Measurements from ENCODE around the gene CDC34.

The CDC34 gene

DNA sequence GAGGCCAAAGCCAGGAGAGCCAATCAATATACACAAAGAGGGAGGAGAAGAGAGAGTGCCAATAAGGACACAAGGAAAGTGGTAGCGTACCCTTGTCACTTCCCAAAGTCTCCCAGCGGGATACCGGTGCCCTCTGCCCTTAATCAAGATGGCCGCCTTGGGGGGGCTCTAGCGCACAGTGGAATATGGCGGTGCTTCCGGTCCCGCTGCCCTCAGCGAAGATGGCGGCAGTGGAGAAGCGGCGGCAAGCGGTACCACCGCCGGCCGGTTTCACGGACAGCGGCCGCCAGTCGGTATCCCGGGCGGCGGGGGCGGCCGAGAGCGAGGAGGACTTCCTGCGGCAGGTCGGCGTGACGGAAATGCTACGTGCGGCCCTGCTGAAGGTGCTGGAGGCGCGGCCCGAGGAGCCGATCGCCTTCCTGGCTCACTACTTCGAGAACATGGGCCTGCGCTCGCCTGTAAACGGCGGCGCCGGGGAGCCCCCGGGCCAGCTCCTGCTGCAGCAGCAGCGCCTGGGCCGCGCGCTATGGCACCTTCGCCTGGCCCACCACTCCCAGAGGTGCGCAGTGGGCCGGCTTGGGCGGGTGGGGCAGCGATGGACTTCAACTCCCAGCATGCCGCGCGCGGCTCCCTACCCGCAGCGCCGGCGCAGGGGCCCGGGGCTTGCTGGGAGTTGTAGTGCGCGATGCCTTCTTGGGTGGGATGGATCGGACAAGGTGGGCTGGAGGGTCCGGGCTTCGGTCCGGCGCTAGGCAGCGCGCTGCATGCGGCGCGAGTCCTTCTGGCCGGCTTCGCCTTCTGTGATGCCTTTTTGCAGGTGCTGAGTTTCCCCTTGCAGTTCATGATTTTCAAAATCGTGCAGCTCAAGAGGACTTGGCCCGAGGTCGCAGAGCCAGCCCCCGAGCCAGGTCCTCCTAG is 24.0 kb upstream of the CDC34 start, which contains the start of gene TPGS1:
TPGS1 (plus strand) TSS at position 212 of the 918 bp plus-strand sequence; CDS start at position 222, 10 bp downstream.
- FAIRE-seq (no peak), DNase-seq (ENCODE audit: insufficient read length, low spot score) (peak; percentile 78)
- TF ChIP-seq POLR2A (IDR thresholded peaks at IDR 0.05; ENCODE audit: low read depth, low read length): peak; percentile 71
- no peak for TF ChIP-seq PAX5 (IDR thresholded peaks at IDR 0.05; ENCODE audit: insufficient read depth, low read length, severe bottlenecking)
- TF ChIP-seq TAF1 (IDR thresholded peaks at IDR 0.05; ENCODE audit: low read depth, low read length): peak; percentile 85
- TF ChIP-seq POLR2AphosphoS5 (IDR thresholded peaks at IDR 0.05; ENCODE audit: low read depth, low read length): peak; percentile 14; the same call in 1 of the 2 replicates

DNA sequence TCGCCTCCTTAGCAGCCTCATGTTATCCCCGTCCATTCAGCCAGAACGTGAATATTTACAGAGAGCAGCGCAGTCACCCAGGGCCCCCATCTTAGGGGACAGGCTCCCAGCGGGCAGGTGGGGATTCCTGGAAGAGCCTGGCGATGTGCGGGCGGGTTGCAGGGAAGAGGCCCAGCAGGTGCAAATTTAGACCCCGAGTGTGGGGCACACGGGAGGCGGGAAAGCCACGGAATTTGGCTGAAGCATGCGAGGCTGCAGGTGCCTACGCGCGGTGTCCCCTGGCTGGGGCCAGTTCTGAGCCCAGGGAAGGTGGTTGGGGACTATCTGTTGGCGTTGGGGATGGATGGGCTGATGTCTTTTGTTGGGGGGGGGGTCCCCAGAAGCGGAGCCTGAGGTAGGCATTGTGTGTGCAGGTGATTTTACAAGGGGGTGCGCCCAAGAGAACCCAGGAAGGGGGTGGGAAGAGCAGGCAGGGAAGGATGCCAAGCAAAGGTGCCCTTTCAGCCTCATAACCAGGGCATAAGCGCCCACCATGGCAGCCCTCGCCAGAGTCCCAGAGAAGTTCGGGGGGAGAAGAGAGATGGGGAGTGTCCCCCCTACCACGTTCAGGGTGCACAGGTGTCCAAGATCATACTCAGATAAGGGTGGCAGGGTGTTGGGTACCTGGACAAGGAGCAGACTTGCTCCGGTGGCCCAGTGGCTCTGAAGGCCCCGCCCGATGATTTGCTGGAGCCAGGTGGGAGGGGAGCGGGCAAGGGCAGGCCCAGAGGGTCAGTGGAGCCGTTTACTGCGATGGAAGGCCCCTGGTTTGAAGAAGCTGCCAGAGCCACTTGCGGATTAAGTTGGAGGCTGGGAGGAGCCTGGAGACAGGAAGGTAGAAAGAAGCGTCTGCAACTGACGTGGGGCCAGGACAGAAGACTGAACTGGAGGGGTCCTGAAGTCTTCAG is 23.1 kb upstream of the CDC34 start:
- no peak for FAIRE-seq
- TF ChIP-seq SPI1 (IDR thresholded peaks at IDR 0.05; ENCODE audit: low read depth, low read length) (no peak), PAX5 (IDR thresholded peaks at IDR 0.05; ENCODE audit: insufficient read depth, low read length, severe bottlenecking) (no peak), POU2F2 (IDR thresholded peaks at IDR 0.05; ENCODE audit: low read depth, low read length) (no peak), TAF1 (IDR thresholded peaks at IDR 0.05; ENCODE audit: low read depth, low read length) (no peak)
- no peak for DNase-seq (ENCODE audit: insufficient read length, low spot score)

GRCh38 chr19:510606-511100 is 20.9 kb upstream of the CDC34 start:
- DNase-seq (ENCODE audit: insufficient read length, low spot score) (peak; percentile 84), FAIRE-seq (peak; percentile 96)
- TF ChIP-seq PAX5 (IDR thresholded peaks at IDR 0.05; ENCODE audit: insufficient read depth, low read length, severe bottlenecking) (no peak), TAF1 (IDR thresholded peaks at IDR 0.05; ENCODE audit: low read depth, low read length) (no peak), POU2F2 (IDR thresholded peaks at IDR 0.05; ENCODE audit: low read depth, low read length) (no peak), POLR2AphosphoS5 (IDR thresholded peaks at IDR 0.05; ENCODE audit: low read depth, low read length) (no peak), POLR2A (IDR thresholded peaks at IDR 0.05; ENCODE audit: low read depth, low read length) (no peak), SPI1 (IDR thresholded peaks at IDR 0.05; ENCODE audit: low read depth, low read length) (no peak)

DNA sequence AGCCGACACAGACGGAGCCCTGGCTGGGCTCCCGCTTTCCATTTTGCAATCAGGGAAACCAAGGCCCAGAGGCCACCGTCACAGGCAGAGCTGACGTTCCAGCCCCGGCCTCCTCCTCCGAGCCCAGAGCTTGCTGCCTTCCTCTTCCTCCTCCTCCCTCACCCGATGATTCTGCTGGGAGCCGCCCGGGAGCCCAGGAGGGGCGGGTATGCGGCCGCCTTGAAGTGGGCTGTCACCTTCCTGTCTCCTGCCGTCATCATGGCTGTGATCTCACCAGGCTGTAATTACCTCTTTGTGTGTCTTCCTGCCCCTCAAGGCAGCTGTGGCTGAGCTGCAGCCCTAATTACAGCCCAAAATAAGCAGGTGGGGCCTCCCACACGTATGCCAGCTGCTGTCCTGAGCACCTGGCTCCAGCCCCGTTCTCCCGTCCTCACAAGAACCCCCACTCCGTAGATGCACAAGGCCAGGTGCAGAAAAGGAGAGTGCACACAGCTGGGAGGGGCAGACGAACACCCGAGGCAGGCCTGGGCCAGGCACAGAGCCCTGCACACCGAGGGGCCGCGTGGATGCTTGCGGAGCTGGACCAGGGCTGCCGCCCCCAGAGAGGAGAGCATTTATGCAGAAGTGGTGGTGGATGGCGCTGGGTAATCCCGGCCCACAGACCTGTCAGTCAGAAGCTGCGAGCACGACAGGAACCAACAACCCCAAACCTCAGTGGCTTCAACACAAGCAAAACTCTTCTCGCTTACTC is 20.3 kb upstream of the CDC34 start:
- FAIRE-seq (peak; percentile 80), DNase-seq (ENCODE audit: insufficient read length, low spot score) (no peak)
- TF ChIP-seq POU2F2 (IDR thresholded peaks at IDR 0.05; ENCODE audit: low read depth, low read length) (peak; percentile 83), POLR2A (IDR thresholded peaks at IDR 0.05; ENCODE audit: low read depth, low read length) (no peak; the same call in 1 of the 2 replicates), POLR2AphosphoS5 (IDR thresholded peaks at IDR 0.05; ENCODE audit: low read depth, low read length) (no peak), TAF1 (IDR thresholded peaks at IDR 0.05; ENCODE audit: low read depth, low read length) (no peak), SPI1 (IDR thresholded peaks at IDR 0.05; ENCODE audit: low read depth, low read length) (peak; percentile 49; the same call in 1 of the 2 replicates)

DNA sequence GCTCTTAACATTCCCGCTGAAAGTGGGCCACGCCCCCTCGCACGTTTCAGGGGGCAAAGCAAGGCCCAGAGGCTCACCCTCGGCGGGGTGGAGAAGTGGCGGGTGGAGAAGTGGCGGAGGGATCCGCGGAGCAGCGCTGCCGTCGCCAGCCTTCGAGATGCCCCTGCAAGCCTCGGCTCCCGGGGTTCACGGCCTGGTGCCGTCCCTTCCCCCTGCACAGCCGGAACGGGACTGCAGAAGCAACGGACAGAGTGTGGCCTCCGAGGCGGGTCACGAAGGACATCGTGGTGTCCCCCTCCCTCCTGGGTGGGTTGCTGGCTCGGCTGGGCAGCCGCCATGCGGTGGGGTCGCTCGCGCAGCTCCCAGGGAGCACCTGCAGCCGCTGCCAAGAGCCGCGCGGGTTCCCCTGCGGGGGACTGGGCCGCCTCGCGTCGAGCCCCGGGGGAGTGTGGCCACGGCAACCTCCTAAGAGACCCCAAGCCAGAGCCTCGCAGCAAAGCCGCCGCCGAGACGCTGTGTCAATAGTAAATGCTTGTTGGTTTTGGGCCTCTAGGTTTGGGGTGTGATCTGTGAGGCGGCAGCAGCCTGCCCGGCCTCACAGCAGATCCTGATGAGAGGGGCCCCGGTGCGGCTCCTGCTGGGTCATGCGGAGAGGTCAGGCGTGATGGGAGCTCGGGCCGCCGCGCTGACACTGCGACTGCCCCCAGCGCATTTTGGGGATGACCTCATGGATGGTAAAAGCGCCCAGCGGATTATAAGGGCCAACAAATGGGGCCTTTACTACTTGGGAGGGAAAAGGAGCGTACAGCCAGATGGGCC is 18.8 kb upstream of the CDC34 start:
- FAIRE-seq (no peak), DNase-seq (ENCODE audit: insufficient read length, low spot score) (no peak)
- no peak for TF ChIP-seq POLR2AphosphoS5 (IDR thresholded peaks at IDR 0.05; ENCODE audit: low read depth, low read length)

- TF ChIP-seq POLR2A (IDR thresholded peaks at IDR 0.05; ENCODE audit: low read depth, low read length): no peak
- no peak for TF ChIP-seq POLR2AphosphoS5 (IDR thresholded peaks at IDR 0.05; ENCODE audit: low read depth, low read length)
- TF ChIP-seq TAF1 (IDR thresholded peaks at IDR 0.05; ENCODE audit: low read depth, low read length): no peak
- TF ChIP-seq POU2F2 (IDR thresholded peaks at IDR 0.05; ENCODE audit: low read depth, low read length): no peak
- TF ChIP-seq SPI1 (IDR thresholded peaks at IDR 0.05; ENCODE audit: low read depth, low read length): no peak
- no peak for TF ChIP-seq PAX5 (IDR thresholded peaks at IDR 0.05; ENCODE audit: insufficient read depth, low read length, severe bottlenecking)
- DNase-seq (ENCODE audit: insufficient read length, low spot score) (no peak), FAIRE-seq (no peak)
These were observed 18.0 kb upstream of the CDC34 start for GRCh38 chr19:513368-514165.

- no peak for TF ChIP-seq POU2F2 (IDR thresholded peaks at IDR 0.05; ENCODE audit: low read depth, low read length)
- no peak for TF ChIP-seq PAX5 (IDR thresholded peaks at IDR 0.05; ENCODE audit: insufficient read depth, low read length, severe bottlenecking)
- TF ChIP-seq POLR2A (IDR thresholded peaks at IDR 0.05; ENCODE audit: low read depth, low read length): no peak
- no peak for TF ChIP-seq SPI1 (IDR thresholded peaks at IDR 0.05; ENCODE audit: low read depth, low read length)
- TF ChIP-seq POLR2AphosphoS5 (IDR thresholded peaks at IDR 0.05; ENCODE audit: low read depth, low read length): no peak
- TF ChIP-seq TAF1 (IDR thresholded peaks at IDR 0.05; ENCODE audit: low read depth, low read length): no peak
- no peak for FAIRE-seq
These were observed 17.3 kb upstream of the CDC34 start for GRCh38 chr19:514166-514663.

More at GRCh38 chr19:514166-514663, 17.3 kb upstream of the CDC34 start:
- DNase-seq (ENCODE audit: insufficient read length, low spot score): no peak
